ENCODE measurements around the gene OR2T33.

GRCh38 chr1:248288391-248288790 is 10.6 kb upstream of the OR2T33 start:
- TF ChIP-seq CTCF (IDR thresholded peaks at IDR 0.05) (no peak), POLR2A (IDR thresholded peaks at IDR 0.05) (no peak), EP300 (IDR thresholded peaks at IDR 0.05) (no peak)
